IMR-90 (cell line): ENCODE data around the gene RORC. TPM values are rescaled to one million over a fixed set of nuclear protein-coding genes. Genes with fewer than 3 reads are reported as not detected.

Source experiments
- ATAC-seq: fragments of 200-7000 bp; cut with Tn5 transposase; 2 replicates; pipeline ENCODE4 v1.9.1; 2020; ENCODE audit warnings: low read depth, mild to moderate bottlenecking, moderate library complexity
- BruUV-seq: library from RNA; stranded (reverse); fragments of 400-500 nt; replicated peaks from 2 replicates; lab custom pipeline; 2021; lab: Mats Ljungman, UMichigan
- CTCF ChIA-PET: fragments of 300-600 bp; formaldehyde crosslinking; extraction: SDS; loops from one replicate; lab custom pipeline; 2021; ENCODE audit warnings: antibody characterized with exemption; lab: Yijun Ruan, JAX
- POLR2A ChIA-PET: fragments of 300-600 bp; sonication (Branson Sonifier 250); formaldehyde crosslinking; loops from one replicate; lab custom pipeline; 2022; ENCODE audit warnings: antibody characterized with exemption; ENCODE audit not compliant: unreplicated experiment; lab: Charles Lee
- DNase-seq: peaks from one replicate; pipeline ENCODE4 v3.0.0; 2013
- H2AFZ ChIP-seq: replicated peaks from 2 replicates; pipeline ENCODE3; 2013; ENCODE audit warnings: low read length, mild to moderate bottlenecking; ENCODE audit not compliant: poor library complexity
- H2AK5ac ChIP-seq: 2 replicates; pipeline ENCODE4 v1.6.1; 2013; ENCODE audit warnings: low read depth, low read length, inconsistent platforms
- H2AK9ac ChIP-seq: replicated peaks from 2 replicates; pipeline ENCODE3; 2013; ENCODE audit warnings: mild to moderate bottlenecking, low read depth, low read length, moderate library complexity; ENCODE audit not compliant: poor library complexity
- H2BK120ac ChIP-seq: 2 replicates; pipeline ENCODE4 v1.6.1; 2013; ENCODE audit warnings: low read depth, low read length, inconsistent platforms
- H2BK15ac ChIP-seq: 3 replicates; pipeline ENCODE4 v1.6.1; 2013; ENCODE audit warnings: low read depth, low read length, inconsistent platforms
- H2BK20ac ChIP-seq: 2 replicates; pipeline ENCODE4 v1.6.1; 2013; ENCODE audit warnings: low read depth, mild to moderate bottlenecking, inconsistent platforms, low read length, moderate library complexity
- H2BK5ac ChIP-seq: 2 replicates; pipeline ENCODE4 v1.6.1; 2013; ENCODE audit warnings: mild to moderate bottlenecking, low read depth, low read length, inconsistent platforms; ENCODE audit not compliant: poor library complexity, severe bottlenecking
- H3K14ac ChIP-seq: replicated peaks from 2 replicates; pipeline ENCODE4 v1.6.1; 2013; ENCODE audit warnings: low read depth, low read length, inconsistent platforms
- H3K18ac ChIP-seq: 2 replicates; pipeline ENCODE4 v1.6.1; 2013; ENCODE audit warnings: low read depth, low read length, control low read depth
- H3K23ac ChIP-seq: 2 replicates; pipeline ENCODE4 v1.6.1; 2013; ENCODE audit warnings: low read depth, low read length, inconsistent platforms
- H3K27ac ChIP-seq: 2 replicates; pipeline ENCODE4 v1.5.1; 2013; ENCODE audit warnings: mild to moderate bottlenecking, control low read depth, low read length; ENCODE audit not compliant: insufficient read depth
- H3K27me3 ChIP-seq: 2 replicates; pipeline ENCODE4 v1.6.1; 2013; ENCODE audit warnings: low read length; ENCODE audit not compliant: control insufficient read depth, insufficient read depth
- H3K36me3 ChIP-seq: 2 replicates; pipeline ENCODE4 v1.6.1; 2013; ENCODE audit warnings: low read length, mixed read lengths; ENCODE audit not compliant: control insufficient read depth, insufficient read depth
- H3K4ac ChIP-seq: 2 replicates; pipeline ENCODE4 v1.6.1; 2013; ENCODE audit warnings: low read depth, low read length, inconsistent platforms
- H3K4me1 ChIP-seq: 2 replicates; pipeline ENCODE4 v1.6.1; 2013; ENCODE audit warnings: low read length, mixed read lengths; ENCODE audit not compliant: control insufficient read depth, insufficient read depth
- H3K4me2 ChIP-seq: 2 replicates; pipeline ENCODE4 v1.6.1; 2013; ENCODE audit warnings: low read depth, mild to moderate bottlenecking, control low read depth, low read length, moderate library complexity
- H3K4me3 ChIP-seq: 2 replicates; pipeline ENCODE4 v1.5.1; 2013; ENCODE audit warnings: low read depth, mild to moderate bottlenecking, control low read depth, low read length, moderate library complexity; ENCODE audit not compliant: insufficient read depth
- H3K56ac ChIP-seq: 2 replicates; pipeline ENCODE4 v1.6.1; 2013; ENCODE audit warnings: low read length, inconsistent platforms; ENCODE audit not compliant: insufficient read depth; ENCODE audit errors: extremely low read depth
- H3K79me1 ChIP-seq, 2 experiments: 2 replicates each; pipeline ENCODE4 v1.6.1; 2013; ENCODE audit warnings: low read length in 2 of 2, inconsistent platforms in 1 of 2, low read depth in 1 of 2
- H3K9ac ChIP-seq: 2 replicates; pipeline ENCODE4 v1.6.1; 2013; ENCODE audit warnings: low read depth, low read length, control low read depth
- H3K9me1 ChIP-seq: 2 replicates; pipeline ENCODE4 v1.6.1; 2013; ENCODE audit warnings: low read length, inconsistent platforms; ENCODE audit not compliant: insufficient read depth
- H3K9me3 ChIP-seq: 2 replicates; pipeline ENCODE4 v1.6.1; 2013; ENCODE audit warnings: low read length; ENCODE audit not compliant: control insufficient read depth, insufficient read depth
- H4K20me1 ChIP-seq: 2 replicates; pipeline ENCODE4 v1.6.1; 2013; ENCODE audit warnings: low read length, inconsistent platforms; ENCODE audit not compliant: insufficient read depth
- H4K5ac ChIP-seq: 2 replicates; pipeline ENCODE4 v1.6.1; 2013; ENCODE audit warnings: mild to moderate bottlenecking, low read depth, low read length, control low read depth
- H4K8ac ChIP-seq, 2 experiments: 2 replicates each; pipeline ENCODE4 v1.6.1; 2013; ENCODE audit warnings: low read depth in 2 of 2, low read length in 2 of 2, control low read depth in 1 of 2, inconsistent platforms in 1 of 2
- H4K91ac ChIP-seq: 2 replicates; pipeline ENCODE4 v1.6.1; 2013; ENCODE audit warnings: low read depth, low read length, inconsistent platforms; ENCODE audit not compliant: insufficient read depth
- BHLHE40 ChIP-seq: fragments of 150-350 bp; IDR thresholded peaks from 2 replicates; pipeline ENCODE4 v1.6.1; 2016; ENCODE audit warnings: mild to moderate bottlenecking, low read depth, low read length
- CEBPB ChIP-seq: IDR thresholded peaks from 2 replicates; pipeline ENCODE4 v1.6.1; 2012; ENCODE audit warnings: low read depth, low read length, improper control_type of control experiment
- MAFK ChIP-seq: IDR thresholded peaks from 2 replicates; pipeline ENCODE4 v1.6.1; 2012; ENCODE audit warnings: low read depth, low read length, improper control_type of control experiment
- MAZ ChIP-seq: IDR thresholded peaks from 2 replicates; pipeline ENCODE4 v1.6.1; 2012; ENCODE audit warnings: low read depth, mild to moderate bottlenecking, low read length, improper control_type of control experiment, moderate library complexity, borderline replicate concordance
- MXI1 ChIP-seq: IDR thresholded peaks from 2 replicates; pipeline ENCODE4 v1.6.1; 2012; ENCODE audit warnings: low read depth, mild to moderate bottlenecking, low read length, moderate library complexity, borderline replicate concordance
- NFE2L2 ChIP-seq: fragments of 150-350 bp; IDR thresholded peaks from 2 replicates; pipeline ENCODE4 v1.6.1; 2016; ENCODE audit warnings: low read depth, mild to moderate bottlenecking, low read length
- RAD21 ChIP-seq: IDR thresholded peaks from 2 replicates; pipeline ENCODE4 v1.6.1; 2012; ENCODE audit warnings: low read length, improper control_type of control experiment
- WGBS, 2 experiments: methylation state at CpG; one replicate each; pipeline versions ENCODE4 v1.1.5 to v1.1.7; 2013; ENCODE audit warnings: missing lambda C conversion rate in 2 of 2; ENCODE audit not compliant: insufficient read length in 1 of 2; ENCODE audit errors: extremely low coverage in 2 of 2; 5-methylcytosine and 5-hydroxymethylcytosine counted together
- dilution Hi-C: fragments of 300-500 bp; cut with HindIII; formaldehyde crosslinking; loops from one replicate; pipeline ENCODE4 v1.14.3; 2018; ENCODE audit warnings: low sequenced_read_pairs; ENCODE audit not compliant: unreplicated experiment
- in situ Hi-C: fragments of 300-500 bp; cut with MboI; formaldehyde crosslinking; loops from 3 replicates; pipeline ENCODE4 v1.14.3; 2019; ENCODE audit warnings: low sequenced_read_pairs, inconsistent platforms, mixed read lengths
- intact Hi-C: fragments of 100-400 bp; cut with micrococcal nuclease; formaldehyde crosslinking; loops from 2 replicates; pipeline ENCODE4 v1.10.0; 2022
- polyA plus RNA-seq, 3 experiments: library from polyadenylated mRNA; depleted of rRNA; stranded (reverse); fragments of >200 nt; gene quantifications; 2 replicates each; pipeline ENCODE4 v1.2.3, GENCODE V29; 2012; ENCODE audit warnings: low replicate concordance in 1 of 3
- total RNA-seq: library from RNA; depleted of rRNA; stranded (reverse); fragments of >200 nt; gene quantifications from 2 replicates; pipeline ENCODE4 v1.2.3, GENCODE V29; 2012

RORC gene
- total and polyA plus RNA-seq, 2 of the 4 experiments (the other 2 are of a cell fraction) = not detected

DNA sequence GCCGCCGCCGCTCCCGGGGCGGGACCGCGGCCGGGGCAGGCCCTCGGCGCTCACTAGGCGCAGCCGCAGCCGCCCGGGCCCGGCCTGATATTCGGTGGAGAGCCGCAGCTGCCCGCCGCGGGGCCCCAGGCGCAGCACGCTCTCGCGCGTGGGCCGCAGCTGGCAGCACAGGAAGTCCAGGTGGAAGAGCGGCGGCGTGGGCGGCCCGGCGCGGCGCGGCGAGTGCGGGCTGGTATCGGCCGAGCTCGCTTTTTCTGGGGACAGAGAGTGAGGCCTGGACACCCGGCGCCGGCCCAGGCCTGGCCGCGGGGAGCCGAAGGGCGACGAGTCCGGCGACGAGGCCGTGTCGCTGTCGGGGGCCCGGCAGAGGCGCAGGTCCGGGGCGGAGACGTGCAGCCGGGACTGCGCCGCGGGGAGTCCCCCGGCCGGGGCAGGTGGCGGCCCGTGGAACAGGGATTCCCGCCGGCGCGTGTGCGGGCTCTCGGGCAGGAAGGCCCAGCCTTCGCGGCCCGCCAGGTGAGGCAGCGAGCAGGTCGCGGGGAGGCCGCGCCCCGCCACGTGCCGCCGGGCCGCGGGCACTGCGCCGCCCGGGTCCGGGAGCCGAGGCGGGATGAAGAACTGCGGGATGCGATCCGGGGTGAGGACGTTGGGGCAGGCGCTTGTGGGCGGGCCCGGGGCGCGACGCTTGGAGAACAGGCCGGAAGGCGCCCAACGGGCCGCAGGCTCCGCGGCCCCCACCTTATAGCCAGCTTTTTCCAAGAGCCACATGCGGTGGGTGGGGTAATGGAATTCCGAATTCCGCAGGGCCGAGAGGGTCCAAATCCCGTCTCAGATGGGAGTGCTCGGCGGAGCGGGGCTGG, 6.8 kb upstream of the RORC start:
- ChIA-PET CTCF (no interaction called here), POLR2A (no interaction called here)
- H3K27ac ChIP-seq = no peak overlapping the region
- no peak overlapping the region for H3K23ac ChIP-seq
- no peaks in the 10 kb centered on the region for H3K9me1 ChIP-seq
- in situ Hi-C loops = no loop called here
- H2BK5ac ChIP-seq = no peak overlapping the region
- no peak overlapping the region for H3K4ac ChIP-seq
- intact Hi-C loops = loop anchor here (5.0 to 10.0 kb wide), 2 partner anchors 76 to 294 kb away; partner anchors contain the start of genes MRPL9 and TUFT1
- H3K56ac ChIP-seq = no peak overlapping the region
- H3K14ac ChIP-seq = no peak overlapping the region
- H4K5ac ChIP-seq = no peak overlapping the region
- dilution Hi-C loops = no loop called here
- H3K9ac ChIP-seq = no peak overlapping the region
- H2BK120ac ChIP-seq = no peak overlapping the region
- no peaks in the 10 kb centered on the region for H3K36me3 ChIP-seq
- no peak overlapping the region for H4K91ac ChIP-seq
- TF ChIP-seq RAD21 (no peak), NFE2L2 (no peak), CEBPB (no peak), MAZ (no peak), MAFK (no peak), MXI1 (no peak), BHLHE40 (0 out of 2 replicates have a peak, but pooled peaks have one; percentile 17)
- BruUV-seq = no TSS peak
- H2AK5ac ChIP-seq = no peak overlapping the region
- no peak overlapping the region for H2AK9ac ChIP-seq
- H4K20me1 ChIP-seq = no peaks in the 10 kb centered on the region
- H2AFZ ChIP-seq = peak overlapping the region; percentile 86
- H3K79me1 ChIP-seq = no peaks in the 10 kb centered on the region
- H3K18ac ChIP-seq = no peak overlapping the region
- no peak overlapping the region for H2BK15ac ChIP-seq
- no peaks in the 10 kb centered on the region for H3K9me3 ChIP-seq
- 2% methylated on average over 66 of the region's 117 CpGs; no CpG with 5 or more reads in 1 of the 2 experiments for WGBS, 2 experiments
- H2BK20ac ChIP-seq = no peak overlapping the region
- H3K4me3 ChIP-seq = peak overlapping the region; percentile 36
- peak; percentile 10 for DNase-seq
- no peaks in the 10 kb centered on the region; the same call in 1 of the 2 replicates for H3K4me1 ChIP-seq
- ATAC-seq = peak; percentile 85
- H4K8ac ChIP-seq = no peak overlapping the region
- H3K4me2 ChIP-seq = peak overlapping the region; percentile 16; the same call in 1 of the 2 replicates
- peaks cover 61% of the 10 kb centered on the region for H3K27me3 ChIP-seq
